ENCODE results near the gene SEMA5A. TPM values are rescaled to one million over a fixed set of nuclear protein-coding genes. Genes with fewer than 3 reads are reported as not detected.

Gene SEMA5A
- total RNA-seq, 4 donors from 2014 or later = 2.3 to 4.7 (median 3.7) TPM

DNA sequence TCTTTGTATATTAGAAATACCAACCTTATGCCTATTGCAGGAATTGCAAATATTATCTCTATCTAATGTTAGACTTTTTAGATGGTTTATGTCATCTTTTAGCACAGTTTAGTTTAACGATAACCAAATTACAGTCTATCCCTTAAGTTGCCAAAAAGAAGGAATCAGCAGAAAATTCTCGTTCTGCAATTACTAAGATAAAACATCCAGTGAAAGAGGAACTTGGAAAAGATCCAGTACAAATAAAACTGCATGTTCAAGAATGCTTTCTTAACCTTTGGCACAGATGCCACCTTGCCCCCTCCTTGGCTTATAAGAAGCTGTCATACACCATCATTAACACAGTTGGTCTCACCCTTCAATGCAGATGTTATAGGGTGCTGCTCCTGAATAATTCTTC is 124.0 kb downstream of the SEMA5A start:
- no peaks in the 10 kb centered on the region for H3K4me1 ChIP-seq
- 15 to 41% methylated on average over 2 of the region's 2 CpGs for WGBS, 2 donors (ENCODE audit: low coverage in 1 of 2)
- H3K4me3 ChIP-seq = no peak overlapping the region
- H3K27me3 ChIP-seq = no peaks in the 10 kb centered on the region
- peaks cover 0 to 7% (median 0%) of the 10 kb centered on the region in 3 donors for H3K9me3 ChIP-seq
- ATAC-seq = no peak
- no peaks in the 10 kb centered on the region for H3K36me3 ChIP-seq
- TF ChIP-seq, protein P1, sequence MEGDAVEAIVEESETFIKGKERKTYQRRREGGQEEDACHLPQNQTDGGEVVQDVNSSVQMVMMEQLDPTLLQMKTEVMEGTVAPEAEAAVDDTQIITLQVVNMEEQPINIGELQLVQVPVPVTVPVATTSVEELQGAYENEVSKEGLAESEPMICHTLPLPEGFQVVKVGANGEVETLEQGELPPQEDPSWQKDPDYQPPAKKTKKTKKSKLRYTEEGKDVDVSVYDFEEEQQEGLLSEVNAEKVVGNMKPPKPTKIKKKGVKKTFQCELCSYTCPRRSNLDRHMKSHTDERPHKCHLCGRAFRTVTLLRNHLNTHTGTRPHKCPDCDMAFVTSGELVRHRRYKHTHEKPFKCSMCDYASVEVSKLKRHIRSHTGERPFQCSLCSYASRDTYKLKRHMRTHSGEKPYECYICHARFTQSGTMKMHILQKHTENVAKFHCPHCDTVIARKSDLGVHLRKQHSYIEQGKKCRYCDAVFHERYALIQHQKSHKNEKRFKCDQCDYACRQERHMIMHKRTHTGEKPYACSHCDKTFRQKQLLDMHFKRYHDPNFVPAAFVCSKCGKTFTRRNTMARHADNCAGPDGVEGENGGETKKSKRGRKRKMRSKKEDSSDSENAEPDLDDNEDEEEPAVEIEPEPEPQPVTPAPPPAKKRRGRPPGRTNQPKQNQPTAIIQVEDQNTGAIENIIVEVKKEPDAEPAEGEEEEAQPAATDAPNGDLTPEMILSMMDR (IDR thresholded peaks at IDR 0.05) = no peak
- TF ChIP-seq POLR2A (IDR thresholded peaks at IDR 0.05) = no peak
- no peak for TF ChIP-seq POLR2AphosphoS5 (IDR thresholded peaks at IDR 0.05)
- TF ChIP-seq EP300 (IDR thresholded peaks at IDR 0.05) = no peak
- no peak overlapping the region for H3K27ac ChIP-seq

DNA sequence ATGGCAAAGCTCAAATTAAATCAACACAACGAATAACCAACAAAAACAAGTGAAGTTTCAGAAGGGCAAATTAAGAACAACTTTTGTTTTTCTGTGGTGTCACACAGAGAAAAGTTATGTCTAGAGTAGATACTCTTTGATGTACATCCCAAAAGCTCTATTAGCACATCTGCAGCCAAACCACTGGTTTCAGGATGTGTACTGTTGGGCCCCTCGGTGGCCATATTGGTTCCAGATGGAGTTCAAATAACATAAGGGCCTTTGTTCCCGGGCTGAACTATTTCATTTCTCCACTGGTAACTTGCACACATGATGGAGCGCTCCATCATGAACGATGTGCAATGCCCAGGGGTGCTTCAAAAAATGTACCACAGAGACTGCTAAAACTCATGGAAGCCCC is 126.1 kb downstream of the SEMA5A start:
- WGBS, 2 donors (ENCODE audit: low coverage in 1 of 2) = 86 to 90% methylated on average over 5 of the region's 5 CpGs
- Histone ChIP-seq H3K9me3 (peaks cover 0 to 7% (median 0%) of the 10 kb centered on the region in 3 donors), H3K4me3 (no peak overlapping the region), H3K27ac (no peak overlapping the region), H3K27me3 (no peaks in the 10 kb centered on the region), H3K36me3 (no peaks in the 10 kb centered on the region), H3K4me1 (no peaks in the 10 kb centered on the region)
- no peak for ATAC-seq
- TF ChIP-seq, protein P1 (IDR thresholded peaks at IDR 0.05) = no peak
- TF ChIP-seq EP300 (IDR thresholded peaks at IDR 0.05) = no peak
- TF ChIP-seq POLR2A (IDR thresholded peaks at IDR 0.05) = no peak
- TF ChIP-seq POLR2AphosphoS5 (IDR thresholded peaks at IDR 0.05) = no peak

DNA sequence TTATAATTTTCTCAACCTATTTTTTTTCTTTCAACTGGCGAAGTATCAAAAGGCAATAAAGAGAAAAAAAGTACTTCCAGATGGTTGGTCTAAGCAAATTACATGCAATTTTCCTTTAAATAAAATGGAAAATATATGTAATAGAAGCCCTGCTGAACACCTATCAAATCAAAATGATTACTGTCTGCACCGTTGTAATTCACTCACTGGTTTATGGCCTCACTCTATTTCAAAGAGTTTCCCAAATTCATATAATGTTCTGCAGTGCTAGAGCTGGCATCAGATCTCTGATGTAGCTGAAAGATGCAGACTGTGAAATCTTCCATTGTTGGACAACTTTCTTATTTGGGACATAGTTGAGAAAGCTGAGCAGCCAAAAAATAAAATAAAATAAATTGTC is 130.3 kb downstream of the SEMA5A start:
- no peak overlapping the region for H3K27ac ChIP-seq
- no peak for TF ChIP-seq POLR2A (IDR thresholded peaks at IDR 0.05)
- no peak for TF ChIP-seq POLR2AphosphoS5 (IDR thresholded peaks at IDR 0.05)
- TF ChIP-seq, protein P1 (IDR thresholded peaks at IDR 0.05) = no peak
- TF ChIP-seq EP300 (IDR thresholded peaks at IDR 0.05) = no peak
- ATAC-seq = no peak
- 14 to 48% methylated on average over 2 of the region's 2 CpGs for WGBS, 2 donors (ENCODE audit: low coverage in 1 of 2)
- no peaks in the 10 kb centered on the region for H3K4me1 ChIP-seq
- H3K4me3 ChIP-seq = no peak overlapping the region
- no peaks in the 10 kb centered on the region for H3K36me3 ChIP-seq
- H3K27me3 ChIP-seq = no peaks in the 10 kb centered on the region
- peaks cover 0 to 7% (median 0%) of the 10 kb centered on the region in 3 donors for H3K9me3 ChIP-seq

DNA sequence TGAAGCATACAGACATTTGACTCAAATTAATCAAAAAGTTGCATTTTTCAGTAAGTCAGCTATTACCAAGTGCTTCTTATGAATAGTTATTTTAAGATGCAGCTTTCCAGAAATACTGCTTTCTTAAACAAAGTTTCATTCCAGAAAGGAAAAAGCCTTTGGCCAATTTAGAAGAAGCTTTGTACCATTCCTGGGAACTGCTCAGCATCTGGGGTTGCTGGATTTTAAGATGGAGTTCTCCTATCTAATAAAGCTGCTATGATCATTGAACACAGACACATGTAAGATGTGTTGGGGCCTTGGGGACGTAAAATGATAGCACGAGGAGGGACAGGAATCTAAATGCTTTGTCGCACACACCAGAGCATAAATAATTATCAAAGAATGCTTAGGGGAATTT is 130.8 kb downstream of the SEMA5A start:
- Histone ChIP-seq H3K27ac (no peak overlapping the region), H3K4me1 (no peaks in the 10 kb centered on the region), H3K4me3 (no peak overlapping the region), H3K27me3 (no peaks in the 10 kb centered on the region), H3K9me3 (peaks cover 0 to 7% (median 0%) of the 10 kb centered on the region in 3 donors), H3K36me3 (no peaks in the 10 kb centered on the region)
- ATAC-seq = no peak
- 84 to 85% methylated on average over 3 of the region's 3 CpGs for WGBS, 2 donors (ENCODE audit: low coverage in 1 of 2)
- no peak for TF ChIP-seq POLR2A (IDR thresholded peaks at IDR 0.05)
- TF ChIP-seq, protein P1 (IDR thresholded peaks at IDR 0.05) = no peak
- TF ChIP-seq EP300 (IDR thresholded peaks at IDR 0.05) = no peak
- no peak for TF ChIP-seq POLR2AphosphoS5 (IDR thresholded peaks at IDR 0.05)

DNA sequence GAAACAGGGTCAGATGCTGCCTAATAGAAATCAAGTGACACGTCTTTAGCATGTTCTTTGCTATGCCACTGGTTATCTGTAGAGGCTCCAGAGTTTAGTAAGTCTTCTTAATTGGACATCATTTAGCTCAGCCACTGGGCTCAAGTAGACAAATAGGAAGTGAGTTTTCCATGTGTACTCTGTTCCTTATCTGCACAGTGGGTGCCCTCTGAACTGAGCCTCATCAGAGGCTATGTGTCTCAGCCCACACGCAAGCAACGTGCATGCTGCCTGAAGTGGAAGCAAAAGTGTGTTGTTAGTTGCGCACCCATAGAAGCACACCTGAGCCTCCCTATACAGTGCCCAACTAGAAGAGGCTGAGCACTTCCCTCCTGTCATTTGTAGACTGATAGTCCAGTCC is 134.7 kb downstream of the SEMA5A start:
- H3K27me3 ChIP-seq = no peaks in the 10 kb centered on the region
- TF ChIP-seq, protein P1 (IDR thresholded peaks at IDR 0.05) = no peak
- no peak for TF ChIP-seq POLR2AphosphoS5 (IDR thresholded peaks at IDR 0.05)
- no peak for TF ChIP-seq EP300 (IDR thresholded peaks at IDR 0.05)
- TF ChIP-seq POLR2A (IDR thresholded peaks at IDR 0.05) = no peak
- H3K27ac ChIP-seq = no peak overlapping the region
- no peaks in the 10 kb centered on the region for H3K36me3 ChIP-seq
- no peaks in the 10 kb centered on the region for H3K4me1 ChIP-seq
- WGBS, 2 donors (ENCODE audit: low coverage in 1 of 2) = 69 to 78% methylated on average over 2 to 4 of the region's 4 CpGs
- H3K9me3 ChIP-seq = no peaks in the 10 kb centered on the region
- ATAC-seq = no peak
- no peak overlapping the region for H3K4me3 ChIP-seq

Data from gastroesophageal sphincter (tissue), 4 donors.